ENCODE measurements around the gene ITCH. TPM values are rescaled to one million over a fixed set of nuclear protein-coding genes. Genes with fewer than 3 reads are reported as not detected.
"Not testable (repeated sequence)": the region's sequence is repeated elsewhere in the genome, so short reads cannot be mapped to it uniquely, and the experiment has no call there.

The ITCH gene
- total RNA-seq, 1 experiment from 2014 or later = 33.2 TPM

DNA sequence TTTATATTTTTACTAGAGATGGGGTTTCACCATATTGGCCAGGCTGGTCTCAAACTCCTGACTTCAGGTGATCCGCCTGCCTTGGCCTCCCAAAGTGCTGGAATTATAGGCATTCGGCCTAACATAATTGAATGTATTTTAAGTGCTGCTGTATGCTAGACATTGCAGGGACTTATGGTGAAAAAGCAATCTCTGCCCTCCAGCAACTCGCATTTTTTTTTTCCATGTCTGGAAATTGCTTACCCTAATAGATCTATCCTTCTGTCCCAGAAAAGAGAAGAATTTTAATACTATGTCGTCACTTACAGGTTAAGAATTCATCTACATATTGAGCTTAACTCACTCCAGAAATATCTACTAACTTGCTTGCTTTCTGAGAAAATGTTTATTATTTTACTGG lies 10.4 kb downstream of the ITCH start:
- in situ Hi-C loops (cut with HindIII; ENCODE audit: low sequenced_read_pairs) = no loop called here
- DNase-seq (ENCODE audit: low spot score) = no peak

DNA sequence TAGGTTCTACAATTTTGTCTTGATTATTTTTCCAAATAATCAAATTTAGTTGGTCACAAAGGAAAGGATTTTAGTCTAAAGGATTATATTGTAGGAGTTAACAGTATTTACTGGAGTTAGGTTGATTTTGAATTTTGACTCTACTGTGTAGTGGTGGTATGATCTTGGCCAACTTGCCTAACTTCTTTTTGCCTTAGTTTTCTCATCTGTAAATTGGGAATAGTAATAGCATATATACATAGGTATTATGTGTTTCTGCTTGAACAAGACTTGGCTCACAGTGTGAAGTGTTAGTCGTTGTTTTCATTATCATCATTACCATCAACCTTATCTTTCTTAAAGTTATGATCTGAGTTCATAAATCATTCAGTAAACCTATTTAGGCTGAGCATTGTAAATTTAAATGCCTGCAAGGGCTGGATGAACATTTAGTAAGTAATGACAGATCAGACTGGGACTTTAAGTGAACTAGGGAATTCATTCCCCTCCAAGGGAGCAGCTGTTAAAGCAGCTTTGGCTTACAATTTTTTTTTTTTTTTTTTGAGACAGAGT lies 11.2 kb downstream of the ITCH start:
- in situ Hi-C loops (cut with HindIII; ENCODE audit: low sequenced_read_pairs) = no loop called here
- no peak for DNase-seq (ENCODE audit: low spot score)

- no peak for DNase-seq (ENCODE audit: low spot score)
- in situ Hi-C loops (cut with HindIII; ENCODE audit: low sequenced_read_pairs) = no loop called here
These were observed 12.9 kb downstream of the ITCH start for GRCh38 chr20:34375977-34376430.

- in situ Hi-C loops (cut with HindIII; ENCODE audit: low sequenced_read_pairs) = no loop called here
- DNase-seq (ENCODE audit: low spot score) = no peak
These were observed 14.2 kb downstream of the ITCH start for GRCh38 chr20:34377072-34377847.

GRCh38 chr20:34382174-34382573 lies 19.1 kb downstream of the ITCH start:
- in situ Hi-C loops (cut with HindIII; ENCODE audit: low sequenced_read_pairs) = no loop called here
- no peak for DNase-seq (ENCODE audit: low spot score)

GRCh38 chr20:34382877-34383455 lies 19.9 kb downstream of the ITCH start:
- in situ Hi-C loops (cut with HindIII; ENCODE audit: low sequenced_read_pairs); DNase-seq (ENCODE audit: low spot score): not testable (repeated sequence)

DNA sequence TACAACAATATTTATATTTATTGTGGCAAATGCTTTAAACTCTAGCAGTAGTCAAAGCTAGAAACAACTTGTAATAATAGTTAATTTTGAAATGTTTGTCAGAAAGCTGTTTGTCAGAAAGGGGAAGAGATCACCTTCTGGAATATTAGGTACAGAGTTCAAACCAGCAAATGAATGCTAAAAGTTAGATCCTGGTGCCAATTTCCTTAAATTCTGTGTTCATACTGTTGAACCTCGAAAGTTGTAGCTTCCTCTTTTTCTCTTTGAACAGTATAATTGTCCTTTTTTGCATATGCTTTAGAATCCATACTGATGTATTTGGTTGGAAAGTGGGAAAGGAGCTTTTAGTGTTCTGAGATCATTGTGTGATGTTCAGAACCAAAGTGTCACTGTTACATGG lies 22.4 kb downstream of the ITCH start:
- DNase-seq (ENCODE audit: low spot score) = no peak
- in situ Hi-C loops (cut with HindIII; ENCODE audit: low sequenced_read_pairs) = no loop called here

GRCh38 chr20:34388000-34388399 lies 24.9 kb downstream of the ITCH start:
- no peak for DNase-seq (ENCODE audit: low spot score)
- in situ Hi-C loops (cut with HindIII; ENCODE audit: low sequenced_read_pairs) = no loop called here

- no peak for DNase-seq (ENCODE audit: low spot score)
- in situ Hi-C loops (cut with HindIII; ENCODE audit: low sequenced_read_pairs) = no loop called here
These were observed 25.6 kb downstream of the ITCH start for GRCh38 chr20:34388678-34389077.

DNA sequence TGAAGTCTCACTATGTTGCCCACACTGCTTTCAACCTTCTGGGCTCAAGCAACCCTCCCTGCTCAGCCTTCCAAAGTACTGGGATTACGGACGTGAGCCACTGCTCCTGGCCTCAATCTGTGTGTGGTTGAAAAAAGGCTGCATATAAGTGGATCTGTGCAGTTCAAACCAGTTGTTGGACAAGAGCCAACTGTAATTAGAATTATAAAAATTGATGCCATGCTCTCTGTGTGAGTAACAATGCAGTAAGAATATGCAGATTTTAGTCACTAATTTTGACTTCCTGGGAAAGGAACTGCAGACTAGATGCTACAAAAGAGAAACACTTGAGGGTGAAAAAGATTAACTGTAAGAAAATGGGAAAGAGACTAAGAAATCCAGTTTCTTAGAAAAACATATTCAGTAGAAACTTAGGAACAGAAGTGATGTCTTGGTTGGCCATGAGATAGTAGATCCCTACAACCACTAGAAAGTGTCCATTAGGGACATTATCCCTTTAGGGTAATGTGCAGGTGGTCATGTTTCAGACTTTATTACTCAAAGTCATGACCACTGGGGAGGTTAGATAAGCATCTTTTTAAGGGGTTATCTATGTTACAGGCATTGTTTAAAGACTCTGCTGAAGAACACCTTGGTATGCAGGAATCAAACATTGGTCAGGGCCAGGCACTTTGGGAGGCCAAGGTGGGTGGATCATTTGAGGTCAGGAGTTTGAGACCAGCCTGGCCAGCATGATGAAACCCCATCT lies 26.3 kb downstream of the ITCH start:
- in situ Hi-C loops (cut with HindIII; ENCODE audit: low sequenced_read_pairs) = no loop called here

GRCh38 chr20:34389954-34390555 lies 27.0 kb downstream of the ITCH start:
- no peak for DNase-seq (ENCODE audit: low spot score)
- in situ Hi-C loops (cut with HindIII; ENCODE audit: low sequenced_read_pairs) = no loop called here

More for the DNA sequence above, 26.3 kb downstream of the ITCH start:
- DNase-seq (ENCODE audit: low spot score) = no peak

GRCh38 chr20:34396408-34396807 lies 33.3 kb downstream of the ITCH start:
- in situ Hi-C loops (cut with HindIII; ENCODE audit: low sequenced_read_pairs) = no loop called here
- DNase-seq (ENCODE audit: low spot score) = no peak

DNA sequence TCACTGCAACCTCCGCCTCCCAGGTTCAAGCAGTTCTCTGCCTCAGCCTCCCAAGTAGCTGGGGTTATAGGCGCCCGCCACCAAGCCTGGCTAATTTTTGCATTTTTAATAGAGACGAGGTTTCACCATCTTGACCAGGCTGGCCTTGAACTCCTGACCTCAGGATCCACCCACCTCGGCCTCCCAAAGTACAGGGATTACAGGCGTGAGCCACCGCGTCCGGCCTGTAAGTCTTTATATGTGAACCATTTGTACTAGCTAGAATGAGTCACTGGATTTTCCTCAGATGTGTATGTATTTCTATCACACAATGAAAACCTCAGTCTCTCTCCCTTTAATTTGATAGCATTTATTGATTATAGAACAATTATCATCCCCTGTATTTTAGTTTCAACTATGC lies 34.0 kb downstream of the ITCH start:
- no peak for DNase-seq (ENCODE audit: low spot score)
- in situ Hi-C loops (cut with HindIII; ENCODE audit: low sequenced_read_pairs) = no loop called here

DNA sequence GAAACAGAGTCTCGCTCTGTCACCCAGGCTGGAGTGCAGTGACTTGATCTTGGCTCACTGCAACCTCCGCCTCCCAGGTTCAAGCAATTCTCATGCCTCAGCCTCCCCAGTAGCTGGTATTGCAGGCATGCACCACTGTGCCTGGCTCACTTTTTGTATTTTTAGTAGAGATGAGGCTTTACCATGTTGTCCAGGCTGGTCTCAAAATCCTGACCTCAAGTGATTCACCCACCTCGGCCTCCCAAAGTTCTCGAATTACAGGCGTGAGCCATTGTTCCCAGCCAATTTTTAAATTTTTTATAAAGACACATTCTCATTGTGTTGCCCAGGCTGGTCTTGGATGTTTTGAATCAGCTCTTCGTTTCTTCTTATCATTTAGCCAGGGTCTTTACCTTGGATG lies 37.7 kb downstream of the ITCH start:
- DNase-seq (ENCODE audit: low spot score); in situ Hi-C loops (cut with HindIII; ENCODE audit: low sequenced_read_pairs): not testable (repeated sequence)

DNA sequence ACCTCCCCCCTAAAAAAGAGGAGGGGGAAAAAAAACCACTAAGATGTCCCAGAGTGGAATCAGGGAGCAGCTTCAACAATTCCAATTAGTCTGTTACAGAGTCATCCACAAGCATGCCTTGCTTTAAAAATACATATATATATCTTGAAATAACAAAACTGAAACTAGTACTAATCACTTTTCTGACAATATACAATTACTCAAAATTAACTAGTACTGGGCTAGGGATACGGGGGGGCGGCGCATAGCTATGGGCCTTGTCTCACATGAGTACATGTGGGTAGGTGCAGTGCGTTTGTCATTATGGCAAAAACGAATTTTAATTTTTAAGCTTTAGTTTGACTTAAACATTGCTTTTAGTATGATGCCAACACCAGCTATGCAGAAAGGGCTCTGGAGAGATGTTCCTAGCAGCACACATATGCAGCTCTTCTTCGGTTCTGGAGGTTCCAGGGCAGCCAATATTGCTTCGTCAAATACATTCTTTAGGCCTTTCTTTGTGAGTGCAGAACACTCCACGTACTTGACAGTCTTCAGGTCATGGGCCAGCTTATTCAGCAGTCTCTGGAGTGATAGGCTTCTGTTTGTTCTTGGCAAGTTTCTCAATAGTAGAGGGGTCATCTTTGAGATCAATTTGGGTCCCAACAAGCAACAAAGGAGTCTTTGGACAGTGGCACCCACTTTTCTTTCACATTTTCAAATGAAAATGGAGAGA lies 38.8 kb downstream of the ITCH start:
- in situ Hi-C loops (cut with HindIII; ENCODE audit: low sequenced_read_pairs) = no loop called here
- DNase-seq (ENCODE audit: low spot score) = no peak

- DNase-seq (ENCODE audit: low spot score) = no peak
- in situ Hi-C loops (cut with HindIII; ENCODE audit: low sequenced_read_pairs) = no loop called here
These were observed 39.4 kb downstream of the ITCH start for GRCh38 chr20:34402461-34402860.

GRCh38 chr20:34403063-34403827 lies 40.2 kb downstream of the ITCH start:
- in situ Hi-C loops (cut with HindIII; ENCODE audit: low sequenced_read_pairs) = no loop called here
- DNase-seq (ENCODE audit: low spot score) = peak; percentile 25

GRCh38 chr20:34403908-34404307 lies 40.8 kb downstream of the ITCH start:
- in situ Hi-C loops (cut with HindIII; ENCODE audit: low sequenced_read_pairs) = no loop called here
- DNase-seq (ENCODE audit: low spot score) = no peak
